Neural progenitor cell (in vitro differentiated cells): ENCODE measurements around the gene TMEM53.

Experiments
- EZH2 ChIP-seq: fragments of 200-600 bp; sonication (generic); IDR thresholded peaks from 2 replicates; pipeline ENCODE4 v1.6.1; 2017; ENCODE audit warnings: antibody characterized with exemption, mild to moderate bottlenecking, moderate library complexity
- EZH2phosphoT487 ChIP-seq: fragments of 200-600 bp; sonication (generic); IDR thresholded peaks from 2 replicates; pipeline ENCODE4 v1.6.1; 2017; ENCODE audit warnings: antibody characterized with exemption
- TF ChIP-seq, protein P1 (sequence below): fragments of 200-600 bp; sonication (generic); IDR thresholded peaks from 2 replicates; pipeline ENCODE4 v1.5.1; 2017; ENCODE audit warnings: antibody characterized with exemption, mild to moderate bottlenecking

DNA sequence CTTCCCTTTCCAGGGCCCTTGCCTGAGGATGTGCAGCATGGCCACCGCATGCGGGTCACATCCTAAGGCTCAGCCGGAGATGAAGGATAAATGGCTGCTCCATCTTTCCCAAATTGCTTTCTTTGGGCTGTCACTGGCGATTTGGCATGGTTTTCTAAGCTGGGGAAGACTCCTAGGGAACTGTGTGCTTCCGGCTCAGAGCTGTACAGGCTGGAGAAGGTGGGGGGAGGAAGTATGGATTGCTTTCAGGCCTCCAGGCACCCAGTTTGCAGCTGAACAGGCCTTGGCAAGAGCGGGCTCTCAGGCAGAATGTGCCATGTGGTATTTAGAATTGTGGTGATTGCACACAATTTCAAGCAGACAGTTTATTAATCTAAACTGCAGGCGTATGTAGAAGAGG, 48.9 kb downstream of the TMEM53 start:
- TF ChIP-seq, protein P1, sequence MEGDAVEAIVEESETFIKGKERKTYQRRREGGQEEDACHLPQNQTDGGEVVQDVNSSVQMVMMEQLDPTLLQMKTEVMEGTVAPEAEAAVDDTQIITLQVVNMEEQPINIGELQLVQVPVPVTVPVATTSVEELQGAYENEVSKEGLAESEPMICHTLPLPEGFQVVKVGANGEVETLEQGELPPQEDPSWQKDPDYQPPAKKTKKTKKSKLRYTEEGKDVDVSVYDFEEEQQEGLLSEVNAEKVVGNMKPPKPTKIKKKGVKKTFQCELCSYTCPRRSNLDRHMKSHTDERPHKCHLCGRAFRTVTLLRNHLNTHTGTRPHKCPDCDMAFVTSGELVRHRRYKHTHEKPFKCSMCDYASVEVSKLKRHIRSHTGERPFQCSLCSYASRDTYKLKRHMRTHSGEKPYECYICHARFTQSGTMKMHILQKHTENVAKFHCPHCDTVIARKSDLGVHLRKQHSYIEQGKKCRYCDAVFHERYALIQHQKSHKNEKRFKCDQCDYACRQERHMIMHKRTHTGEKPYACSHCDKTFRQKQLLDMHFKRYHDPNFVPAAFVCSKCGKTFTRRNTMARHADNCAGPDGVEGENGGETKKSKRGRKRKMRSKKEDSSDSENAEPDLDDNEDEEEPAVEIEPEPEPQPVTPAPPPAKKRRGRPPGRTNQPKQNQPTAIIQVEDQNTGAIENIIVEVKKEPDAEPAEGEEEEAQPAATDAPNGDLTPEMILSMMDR: no peak
- TF ChIP-seq EZH2phosphoT487 (no peak), EZH2 (no peak)
